ENCODE data around the gene ACER2. TPM values are rescaled to one million over a fixed set of nuclear protein-coding genes. Genes with fewer than 3 reads are reported as not detected.
A peak's percentile ranks its signal among the peaks of the same experiment; 100 is the strongest.

The ACER2 gene
- 0.64 and 4.7 TPM in 2 replicates for total RNA-seq

DNA sequence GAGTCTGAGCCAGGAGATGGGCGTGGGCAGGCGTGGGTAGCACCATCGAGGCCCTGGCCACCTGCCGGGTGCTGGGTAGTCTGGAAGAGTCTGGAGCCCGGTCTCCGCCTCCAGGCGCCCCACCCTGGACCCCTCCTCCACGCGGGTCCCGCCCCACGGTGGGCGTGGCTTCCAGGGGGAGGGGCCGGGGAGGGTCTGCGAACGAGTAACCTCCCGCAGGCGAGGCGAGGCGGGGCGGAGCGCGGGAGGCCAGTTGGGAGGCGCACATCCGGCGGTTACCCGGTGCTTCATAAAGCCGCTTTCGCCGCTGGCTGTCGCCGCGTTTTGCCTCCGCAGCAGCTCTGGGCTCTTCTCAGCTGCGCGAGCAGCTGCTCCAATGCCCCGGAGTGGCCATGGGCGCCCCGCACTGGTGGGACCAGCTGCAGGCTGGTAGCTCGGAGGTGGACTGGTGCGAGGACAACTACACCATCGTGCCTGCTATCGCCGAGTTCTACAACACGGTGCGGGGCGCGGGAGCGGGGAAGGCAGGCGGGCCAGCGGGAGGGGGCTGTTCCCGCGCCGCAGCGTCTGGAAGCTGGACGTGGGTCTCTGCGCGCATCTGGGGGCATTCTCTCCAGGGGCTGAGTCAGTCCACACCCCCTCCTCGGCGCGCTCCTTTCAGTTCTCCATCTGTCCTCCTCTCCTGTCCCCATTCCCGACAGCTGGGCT lies at the start of gene ACER2:
TSS of gene ACER2 (plus strand) at position 317 of the 708 bp plus-strand sequence. CDS start at position 393, 76 bp downstream.
- peak within 1 kb of the TSS; percentile 86 for H3K4me3 ChIP-seq (ENCODE audit: low read depth, low read length)
- peak; percentile 91 for DNase-seq (ENCODE audit: low read depth)
- TF ChIP-seq, protein P1, sequence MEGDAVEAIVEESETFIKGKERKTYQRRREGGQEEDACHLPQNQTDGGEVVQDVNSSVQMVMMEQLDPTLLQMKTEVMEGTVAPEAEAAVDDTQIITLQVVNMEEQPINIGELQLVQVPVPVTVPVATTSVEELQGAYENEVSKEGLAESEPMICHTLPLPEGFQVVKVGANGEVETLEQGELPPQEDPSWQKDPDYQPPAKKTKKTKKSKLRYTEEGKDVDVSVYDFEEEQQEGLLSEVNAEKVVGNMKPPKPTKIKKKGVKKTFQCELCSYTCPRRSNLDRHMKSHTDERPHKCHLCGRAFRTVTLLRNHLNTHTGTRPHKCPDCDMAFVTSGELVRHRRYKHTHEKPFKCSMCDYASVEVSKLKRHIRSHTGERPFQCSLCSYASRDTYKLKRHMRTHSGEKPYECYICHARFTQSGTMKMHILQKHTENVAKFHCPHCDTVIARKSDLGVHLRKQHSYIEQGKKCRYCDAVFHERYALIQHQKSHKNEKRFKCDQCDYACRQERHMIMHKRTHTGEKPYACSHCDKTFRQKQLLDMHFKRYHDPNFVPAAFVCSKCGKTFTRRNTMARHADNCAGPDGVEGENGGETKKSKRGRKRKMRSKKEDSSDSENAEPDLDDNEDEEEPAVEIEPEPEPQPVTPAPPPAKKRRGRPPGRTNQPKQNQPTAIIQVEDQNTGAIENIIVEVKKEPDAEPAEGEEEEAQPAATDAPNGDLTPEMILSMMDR (IDR thresholded peaks at IDR 0.05; ENCODE audit: insufficient read depth, low read depth, low read length), result no peak

DNA sequence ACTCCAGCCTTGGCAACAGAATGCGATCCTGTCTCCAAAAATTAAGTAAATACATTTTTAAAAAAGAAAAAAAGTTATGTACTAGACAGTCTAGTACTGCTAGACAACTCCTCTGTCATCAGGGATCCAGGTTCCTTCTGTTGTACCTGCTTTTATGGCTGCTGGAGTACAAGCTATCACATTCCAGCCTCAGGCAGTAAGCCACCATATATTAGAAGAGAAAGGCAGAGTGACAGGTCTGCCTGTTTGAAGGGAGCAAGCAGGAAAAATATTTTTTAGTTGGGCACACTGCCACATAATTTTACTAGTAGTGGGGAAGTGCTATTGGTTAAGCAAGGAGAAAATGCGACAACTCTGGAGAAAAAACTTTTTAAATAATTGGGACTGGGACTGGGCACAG lies 39.7 kb upstream of the ACER2 start:
- no peak overlapping the region for H3K4me3 ChIP-seq (ENCODE audit: low read depth, low read length)
- DNase-seq (ENCODE audit: low read depth), result no peak
- TF ChIP-seq, protein P1 (IDR thresholded peaks at IDR 0.05; ENCODE audit: insufficient read depth, low read depth, low read length), result no peak

DNA sequence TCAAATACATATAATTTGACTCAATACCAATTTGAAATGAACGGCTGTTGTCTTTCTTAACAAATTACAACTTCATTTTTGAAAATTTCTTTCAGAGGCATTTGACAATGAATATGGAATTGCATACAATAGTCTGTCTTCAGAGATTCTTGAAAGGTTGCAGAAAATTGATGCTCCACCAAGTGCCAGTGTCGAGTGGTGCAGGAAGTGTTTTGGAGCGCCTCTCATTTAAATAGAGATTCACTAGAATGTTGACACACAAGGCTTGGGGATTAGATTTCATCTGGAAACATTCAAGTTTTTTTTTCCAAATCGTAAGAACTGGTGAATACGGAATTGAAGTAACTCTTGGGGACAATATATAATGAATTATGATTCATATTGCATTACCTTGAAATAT lies 36.9 kb upstream of the ACER2 start:
- TF ChIP-seq, protein P1 (IDR thresholded peaks at IDR 0.05; ENCODE audit: insufficient read depth, low read depth, low read length), result no peak
- H3K4me3 ChIP-seq (ENCODE audit: low read depth, low read length), result no peak overlapping the region
- DNase-seq (ENCODE audit: low read depth), result no peak

DNA sequence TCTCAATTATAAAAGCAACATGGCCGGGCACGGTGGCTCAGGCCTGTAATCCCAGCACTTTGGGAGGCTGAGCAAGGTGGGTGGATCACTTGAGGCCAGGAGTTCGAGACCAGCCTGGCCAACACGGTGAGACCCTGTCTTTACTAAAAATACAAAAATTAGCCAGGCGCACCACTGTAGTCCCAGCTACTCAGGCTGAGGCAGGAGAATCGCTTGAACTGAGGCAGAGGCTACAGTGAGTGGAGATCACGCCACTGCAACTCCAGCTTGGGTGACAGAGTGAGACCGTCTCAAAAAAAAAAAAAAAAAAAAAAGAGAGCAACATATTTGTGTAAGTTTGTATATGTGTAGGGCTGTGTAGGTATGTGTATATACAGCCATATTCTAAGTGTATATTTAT lies 36.2 kb upstream of the ACER2 start:
- TF ChIP-seq, protein P1 (IDR thresholded peaks at IDR 0.05; ENCODE audit: insufficient read depth, low read depth, low read length), result no peak
- no peak for DNase-seq (ENCODE audit: low read depth)
- no peak overlapping the region for H3K4me3 ChIP-seq (ENCODE audit: low read depth, low read length)

DNA sequence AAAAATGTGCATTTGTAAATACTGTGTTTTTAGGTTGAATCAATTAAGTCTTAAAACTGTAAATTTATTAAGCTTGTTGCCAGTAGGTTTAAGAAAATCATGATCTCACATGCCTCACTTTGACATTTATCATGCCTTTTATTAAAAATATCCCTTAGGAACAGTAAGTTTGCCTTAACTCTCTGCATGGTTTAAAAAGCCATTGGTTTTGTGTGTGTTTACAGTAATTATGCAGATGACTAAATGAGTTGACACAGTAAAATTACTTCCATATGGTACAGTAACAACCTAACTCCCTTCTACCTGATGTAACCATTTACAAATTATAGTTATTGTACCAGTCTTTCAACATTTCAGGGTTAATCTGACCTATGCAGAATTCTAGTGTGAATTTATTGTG lies 35.3 kb upstream of the ACER2 start:
- no peak for DNase-seq (ENCODE audit: low read depth)
- TF ChIP-seq, protein P1 (IDR thresholded peaks at IDR 0.05; ENCODE audit: insufficient read depth, low read depth, low read length), result no peak
- no peak overlapping the region for H3K4me3 ChIP-seq (ENCODE audit: low read depth, low read length)

DNA sequence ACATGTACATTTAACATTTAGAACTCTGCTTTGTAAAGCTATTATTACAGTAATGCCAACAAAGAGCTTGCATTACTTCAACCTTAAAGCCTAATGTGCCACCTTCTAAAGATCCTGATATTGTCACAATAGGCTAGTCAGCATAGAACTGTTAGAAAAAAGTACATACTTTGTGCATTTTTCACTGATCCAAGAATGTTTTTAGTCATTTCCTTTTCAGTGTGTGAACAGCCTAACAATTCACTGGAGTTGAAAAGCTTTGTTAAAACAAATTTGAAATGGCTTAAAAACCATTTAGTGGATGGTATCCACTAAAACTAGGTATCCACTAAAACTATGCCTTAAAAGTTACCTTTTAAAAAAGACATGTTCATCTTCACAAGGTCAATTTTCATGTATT lies 33.3 kb upstream of the ACER2 start:
- no peak for DNase-seq (ENCODE audit: low read depth)
- H3K4me3 ChIP-seq (ENCODE audit: low read depth, low read length), result no peak overlapping the region
- TF ChIP-seq, protein P1 (IDR thresholded peaks at IDR 0.05; ENCODE audit: insufficient read depth, low read depth, low read length), result no peak

DNA sequence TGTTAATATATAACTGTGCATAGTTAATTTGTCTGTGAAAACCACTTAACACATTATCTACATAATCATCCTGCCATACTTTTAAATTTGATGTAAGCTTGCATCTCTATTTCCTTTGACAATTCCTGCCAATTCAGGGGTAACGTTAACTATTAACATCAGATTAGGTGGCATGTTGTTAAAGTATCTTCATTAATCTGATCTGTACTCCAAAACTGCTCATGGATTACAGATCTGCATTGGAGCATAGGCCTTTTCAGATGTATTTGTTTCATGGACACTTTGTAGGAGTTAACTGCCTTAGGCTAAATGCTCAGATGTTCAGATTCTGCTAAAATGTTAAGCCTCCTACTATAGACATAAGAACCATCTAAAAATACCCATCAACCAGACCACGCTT lies 31.9 kb upstream of the ACER2 start:
- no peak for DNase-seq (ENCODE audit: low read depth)
- H3K4me3 ChIP-seq (ENCODE audit: low read depth, low read length), result no peak overlapping the region
- TF ChIP-seq, protein P1 (IDR thresholded peaks at IDR 0.05; ENCODE audit: insufficient read depth, low read depth, low read length), result no peak

Measured in fibroblast of villous mesenchyme (primary cell).